GM23338 (cell line): ENCODE results near the gene ASMT. TPM values are rescaled to one million over a fixed set of nuclear protein-coding genes. Genes with fewer than 3 reads are reported as not detected.

Source experiments
- ATAC-seq: fragments of 200-7000 bp; cut with Tn5 transposase; 3 replicates; pipeline ENCODE4 v1.9.1; 2020
- DNase-seq: peaks from one replicate; pipeline ENCODE4 v3.0.0-alpha.2; 2015; ENCODE audit warnings: low spot score
- H2AFZ ChIP-seq: fragments of 200-600 bp; sonication (generic); 2 replicates; pipeline ENCODE4 v1.8.0; 2016; ENCODE audit warnings: antibody characterized with exemption, mild to moderate bottlenecking, moderate library complexity
- H3F3A ChIP-seq: fragments of 200-600 bp; sonication (generic); replicated peaks from 2 replicates; pipeline ENCODE4 v1.8.0; 2017; ENCODE audit warnings: antibody characterized with exemption, mixed run types, low read depth
- H3K27ac ChIP-seq: fragments of 200-600 bp; sonication (generic); 2 replicates; pipeline ENCODE4 v1.6.1; 2016; ENCODE audit warnings: low read depth
- H3K27me3 ChIP-seq: fragments of 200-600 bp; sonication (generic); 2 replicates; pipeline ENCODE4 v1.8.0; 2016; ENCODE audit warnings: mild to moderate bottlenecking, mixed run types, moderate library complexity; ENCODE audit not compliant: insufficient read depth
- H3K36me3 ChIP-seq: fragments of 200-600 bp; sonication (generic); 2 replicates; pipeline ENCODE4 v1.8.0; 2016; ENCODE audit warnings: mild to moderate bottlenecking; ENCODE audit not compliant: insufficient read depth
- H3K4me1 ChIP-seq: fragments of 200-600 bp; sonication (generic); 2 replicates; pipeline ENCODE4 v1.8.0; 2016; ENCODE audit warnings: mild to moderate bottlenecking, moderate library complexity; ENCODE audit not compliant: insufficient read depth
- H3K4me2 ChIP-seq: fragments of 200-600 bp; sonication (generic); 2 replicates; pipeline ENCODE4 v1.7.1; 2017; ENCODE audit warnings: mixed run types
- H3K4me3 ChIP-seq: fragments of 200-600 bp; sonication (generic); 2 replicates; pipeline ENCODE4 v1.6.1; 2016; ENCODE audit warnings: mixed run types
- H3K79me2 ChIP-seq: fragments of 200-600 bp; sonication (generic); replicated peaks from 2 replicates; pipeline ENCODE4 v1.8.0; 2017; ENCODE audit warnings: mild to moderate bottlenecking; ENCODE audit not compliant: insufficient read depth
- H3K9me2 ChIP-seq: fragments of 200-600 bp; sonication (generic); 2 replicates; pipeline ENCODE4 v1.8.0; 2017; ENCODE audit not compliant: insufficient read depth
- H4K20me1 ChIP-seq: fragments of 200-600 bp; sonication (generic); replicated peaks from 2 replicates; pipeline ENCODE4 v1.8.0; 2017; ENCODE audit warnings: mild to moderate bottlenecking; ENCODE audit not compliant: insufficient read depth
- H3K27ac Mint-ChIP-seq: 2 replicates; pipeline ENCODE4 v1.8.0; 2020; ENCODE audit warnings: inconsistent platforms, mild to moderate bottlenecking, moderate library complexity, mixed read lengths
- H3K27me3 Mint-ChIP-seq: 3 replicates; pipeline ENCODE4 v1.8.0; 2022; ENCODE audit warnings: low read depth, mild to moderate bottlenecking, moderate library complexity, mixed read lengths, inconsistent platforms; ENCODE audit not compliant: insufficient read depth, poor library complexity
- H3K36me3 Mint-ChIP-seq: 3 replicates; pipeline ENCODE4 v1.8.0; 2021; ENCODE audit warnings: low read depth, mild to moderate bottlenecking, inconsistent platforms, moderate library complexity, mixed read lengths
- H3K4me1 Mint-ChIP-seq: 3 replicates; pipeline ENCODE4 v1.8.0; 2020; ENCODE audit warnings: mild to moderate bottlenecking, inconsistent platforms, mixed read lengths
- H3K4me3 Mint-ChIP-seq: 3 replicates; pipeline ENCODE4 v1.8.0; 2021; ENCODE audit warnings: moderate library complexity, mild to moderate bottlenecking, inconsistent platforms, mixed read lengths
- H3K9me3 Mint-ChIP-seq: 3 replicates; pipeline ENCODE4 v1.8.0; 2020; ENCODE audit warnings: moderate library complexity, mild to moderate bottlenecking, inconsistent platforms, mixed read lengths
- CREB1 ChIP-seq: fragments of 250-450 bp; sonication (Bioruptor Pico); IDR thresholded peaks from 2 replicates; pipeline ENCODE4 v1.5.0; 2020; ENCODE audit warnings: low read depth, mild to moderate bottlenecking, moderate library complexity
- ETS1 ChIP-seq: IDR thresholded peaks from 2 replicates; pipeline ENCODE4 v1.6.1; 2016; ENCODE audit warnings: antibody characterized with exemption
- EZH2 ChIP-seq: fragments of 200-600 bp; sonication (generic); IDR thresholded peaks from one replicate; pipeline ENCODE4 v1.8.0; 2017; ENCODE audit warnings: antibody characterized with exemption, mild to moderate bottlenecking, low read depth; ENCODE audit not compliant: unreplicated experiment
- EZH2phosphoT487 ChIP-seq: fragments of 200-600 bp; sonication (generic); IDR thresholded peaks from one replicate; pipeline ENCODE4 v1.8.1; 2018; ENCODE audit warnings: antibody characterized with exemption; ENCODE audit not compliant: unreplicated experiment
- JUNB ChIP-seq: IDR thresholded peaks from one replicate; pipeline ENCODE4 v1.6.1; 2016; ENCODE audit warnings: antibody characterized with exemption; ENCODE audit not compliant: unreplicated experiment
- NANOG ChIP-seq: IDR thresholded peaks from 2 replicates; pipeline ENCODE4 v1.6.1; 2016; ENCODE audit warnings: antibody characterized with exemption, borderline replicate concordance
- POLR2AphosphoS5 ChIP-seq: IDR thresholded peaks from 2 replicates; pipeline ENCODE4 v1.6.1; 2016; ENCODE audit warnings: antibody characterized with exemption, low read depth
- REST ChIP-seq: IDR thresholded peaks from one replicate; pipeline ENCODE4 v1.6.1; 2018; ENCODE audit warnings: antibody characterized with exemption; ENCODE audit not compliant: unreplicated experiment
- STAT1 ChIP-seq: IDR thresholded peaks from one replicate; pipeline ENCODE4 v1.6.1; 2016; ENCODE audit warnings: antibody characterized with exemption; ENCODE audit not compliant: unreplicated experiment
- ZNF114 ChIP-seq: fragments of 250-450 bp; sonication (Bioruptor Pico); IDR thresholded peaks from 2 replicates; pipeline ENCODE4 v1.5.0; 2020; ENCODE audit warnings: mild to moderate bottlenecking, moderate library complexity
- ZNF331 ChIP-seq: fragments of 250-450 bp; sonication (Bioruptor Pico); IDR thresholded peaks from 2 replicates; pipeline ENCODE4 v1.5.0; 2020; ENCODE audit warnings: low read depth, mild to moderate bottlenecking, moderate library complexity
- ZNF462 ChIP-seq: fragments of 250-450 bp; sonication (Bioruptor Pico); IDR thresholded peaks from 2 replicates; pipeline ENCODE4 v1.5.0; 2020; ENCODE audit warnings: mild to moderate bottlenecking, moderate library complexity
- polyA plus RNA-seq: library from polyadenylated mRNA; unstranded; fragments of >200 nt; fragmentation: Nextera tagmentation; extraction: Ambion mirVana; gene quantifications from 2 replicates; pipeline ENCODE4 v1.2.1, GENCODE V29; 2016
- total RNA-seq: library from RNA; depleted of rRNA; stranded (reverse); fragments of >200 nt; shearing (Covaris generic); gene quantifications from 2 replicates; pipeline ENCODE4 v1.2.3, GENCODE V29; 2014
- TF ChIP-seq, protein P1 (sequence below), 2 experiments: fragments of 200-600 bp in 1 of 2; sonication (generic) in 1 of 2; conservative IDR thresholded peaks; 2 replicates each; pipeline versions ENCODE4 v1.5.1 to v1.6.1; 2016 to 2017; ENCODE audit warnings: antibody characterized with exemption in 2 of 2, low read depth in 2 of 2, mild to moderate bottlenecking in 2 of 2, moderate library complexity in 1 of 2

ASMT gene
- total and polyA plus RNA-seq, 2 experiments from 2014 or later = 0.53 to 2.4 TPM

DNA sequence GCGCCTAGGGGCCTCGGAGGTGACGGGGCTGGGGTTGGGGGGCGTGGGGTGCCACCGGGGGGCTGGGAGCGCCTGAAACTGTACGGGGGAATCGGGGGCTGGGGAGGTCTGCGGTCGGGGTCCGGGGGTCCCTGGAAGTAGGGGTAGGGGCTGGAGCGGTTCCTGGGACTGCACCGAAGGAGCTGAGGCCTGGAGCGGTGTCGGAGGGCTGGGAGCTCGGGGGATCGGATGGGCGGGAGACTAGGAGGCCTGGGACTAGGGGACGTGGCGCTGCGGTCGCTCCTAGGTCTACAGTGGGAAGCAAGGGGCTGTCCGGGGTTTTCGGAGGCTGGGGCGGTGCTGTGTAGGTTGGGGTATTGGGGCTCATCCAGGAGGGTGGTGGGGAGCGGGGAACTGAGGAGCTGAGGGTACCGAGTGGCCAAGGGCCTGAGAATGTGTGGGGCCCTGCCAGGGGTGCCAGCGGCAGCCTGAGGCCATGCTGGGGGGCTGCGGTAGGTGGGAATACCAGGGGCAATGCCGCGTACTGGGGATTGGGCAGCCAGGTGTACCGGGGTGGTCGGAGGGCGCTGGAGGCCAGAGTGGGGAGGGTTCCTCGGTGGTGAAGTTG, 22.9 kb upstream of the ASMT start:
- Histone ChIP-seq H2AFZ (no peak overlapping the region), H3K27me3 (no peaks in the 10 kb centered on the region), H3K79me2 (peaks cover 49% of the 10 kb centered on the region), H3F3A (peaks cover 9% of the 10 kb centered on the region), H4K20me1 (no peaks in the 10 kb centered on the region; the same call in 1 of the 2 replicates), H3K36me3 (no peaks in the 10 kb centered on the region; the same call in 1 of the 2 replicates), H3K27ac (no peak overlapping the region), H3K9me2 (no peaks in the 10 kb centered on the region), H3K4me2 (peak overlapping the region; percentile 92), H3K4me1 (peaks cover 10% of the 10 kb centered on the region), H3K4me3 (peak overlapping the region; percentile 81)
- peaks cover 52% of the 10 kb centered on the region for H3K9me3 Mint-ChIP-seq
- TF ChIP-seq ZNF462 (CRISPR knock-in tag) (no peak), EZH2phosphoT487 (no peak), ZNF114 (CRISPR knock-in tag) (no peak), ETS1 (no peak), STAT1 (no peak), JUNB (no peak), EZH2 (no peak), CREB1 (CRISPR knock-in tag) (no peak), NANOG (no peak), REST (no peak), ZNF331 (no peak), POLR2AphosphoS5 (no peak)
- TF ChIP-seq, protein P1, sequence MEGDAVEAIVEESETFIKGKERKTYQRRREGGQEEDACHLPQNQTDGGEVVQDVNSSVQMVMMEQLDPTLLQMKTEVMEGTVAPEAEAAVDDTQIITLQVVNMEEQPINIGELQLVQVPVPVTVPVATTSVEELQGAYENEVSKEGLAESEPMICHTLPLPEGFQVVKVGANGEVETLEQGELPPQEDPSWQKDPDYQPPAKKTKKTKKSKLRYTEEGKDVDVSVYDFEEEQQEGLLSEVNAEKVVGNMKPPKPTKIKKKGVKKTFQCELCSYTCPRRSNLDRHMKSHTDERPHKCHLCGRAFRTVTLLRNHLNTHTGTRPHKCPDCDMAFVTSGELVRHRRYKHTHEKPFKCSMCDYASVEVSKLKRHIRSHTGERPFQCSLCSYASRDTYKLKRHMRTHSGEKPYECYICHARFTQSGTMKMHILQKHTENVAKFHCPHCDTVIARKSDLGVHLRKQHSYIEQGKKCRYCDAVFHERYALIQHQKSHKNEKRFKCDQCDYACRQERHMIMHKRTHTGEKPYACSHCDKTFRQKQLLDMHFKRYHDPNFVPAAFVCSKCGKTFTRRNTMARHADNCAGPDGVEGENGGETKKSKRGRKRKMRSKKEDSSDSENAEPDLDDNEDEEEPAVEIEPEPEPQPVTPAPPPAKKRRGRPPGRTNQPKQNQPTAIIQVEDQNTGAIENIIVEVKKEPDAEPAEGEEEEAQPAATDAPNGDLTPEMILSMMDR (conservative IDR thresholded peaks at IDR 0.05; ENCODE audit: low read depth in 2 of 2) = no peak
- peak overlapping the region; percentile 88 for H3K27ac Mint-ChIP-seq
- peaks cover 3% of the 10 kb centered on the region; the same call in 1 of the 3 replicates for H3K4me1 Mint-ChIP-seq
- H3K36me3 Mint-ChIP-seq = peaks cover 35% of the 10 kb centered on the region
- no peak for DNase-seq
- peak overlapping the region; percentile 84 for H3K4me3 Mint-ChIP-seq
- peak; percentile 17 for ATAC-seq
- H3K27me3 Mint-ChIP-seq = peaks cover 13% of the 10 kb centered on the region
